GM19043 (cell line): Measurements from ENCODE around the gene KCNQ2.

Source experiments
- ATAC-seq: cut with Tn5 transposase; IDR thresholded peaks from one replicate; pipeline ENCODE4 v1.9.1; 2021; ENCODE audit warnings: low read depth; ENCODE audit not compliant: unreplicated experiment

Gene KCNQ2

DNA sequence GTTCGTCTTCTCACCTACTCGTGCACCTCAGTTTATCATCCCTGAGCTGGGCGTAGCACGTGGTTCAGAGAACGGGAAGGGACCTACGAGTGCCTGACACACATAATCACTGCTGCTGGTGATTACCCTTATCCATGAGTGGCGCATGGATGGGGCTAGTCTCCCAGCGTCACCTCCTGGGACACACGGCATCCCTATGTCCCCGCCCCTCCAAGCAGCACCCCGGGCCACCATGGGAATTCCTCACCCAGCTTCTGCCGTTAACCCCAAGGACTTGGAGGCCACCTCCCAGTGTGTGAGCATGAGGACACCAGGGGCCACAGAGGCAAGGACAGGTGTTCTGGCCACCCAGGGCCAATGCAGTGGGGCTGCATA is 121.1 kb downstream of the KCNQ2 start:
- no peak for ATAC-seq

DNA sequence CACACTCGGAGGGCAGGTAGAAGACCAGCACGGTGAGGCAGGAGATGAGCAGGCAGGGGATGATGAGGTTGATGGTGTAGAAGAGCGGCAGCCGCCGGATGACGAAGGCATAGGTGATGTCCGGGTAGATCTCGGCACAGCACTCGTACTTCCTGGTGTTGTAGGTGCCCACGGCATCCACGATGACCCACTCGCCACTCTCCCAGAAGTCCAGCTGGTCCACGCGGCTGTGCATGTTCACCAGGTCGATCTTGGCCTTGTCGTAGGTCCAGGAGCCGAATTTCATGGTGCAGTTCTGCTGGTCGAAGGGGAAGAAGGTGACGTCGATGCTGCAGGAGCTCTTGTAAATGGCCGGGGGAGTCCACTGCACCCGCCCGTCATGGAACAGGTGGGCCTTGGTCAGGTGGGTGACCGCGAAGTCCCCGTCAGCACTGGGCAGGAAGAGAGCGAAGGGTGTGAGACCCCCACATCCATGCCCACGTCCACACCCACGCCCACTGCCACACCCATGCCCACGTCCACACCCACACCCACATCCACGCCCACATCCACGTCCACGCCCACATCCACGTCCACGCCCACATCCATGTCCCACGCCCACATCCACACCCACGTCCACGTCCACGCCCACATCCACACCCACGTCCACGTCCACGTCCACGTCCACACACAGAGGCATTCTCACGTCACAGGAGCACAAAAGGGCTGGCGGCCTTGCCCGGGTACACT is 121.7 kb downstream of the KCNQ2 start:
- no peak for ATAC-seq
